HL-60/S4 treated with retinoic acid at 250 ng/mL for 4 days and 3 days (cell line): Measurements from ENCODE around the gene IFRD2.

Experiments
- in situ Hi-C: fragments of 300-500 bp; cut with MboI; formaldehyde crosslinking; loops from 2 replicates; pipeline ENCODE4 v1.7.0; 2022; ENCODE audit warnings: low sequenced_read_pairs

IFRD2 gene

DNA sequence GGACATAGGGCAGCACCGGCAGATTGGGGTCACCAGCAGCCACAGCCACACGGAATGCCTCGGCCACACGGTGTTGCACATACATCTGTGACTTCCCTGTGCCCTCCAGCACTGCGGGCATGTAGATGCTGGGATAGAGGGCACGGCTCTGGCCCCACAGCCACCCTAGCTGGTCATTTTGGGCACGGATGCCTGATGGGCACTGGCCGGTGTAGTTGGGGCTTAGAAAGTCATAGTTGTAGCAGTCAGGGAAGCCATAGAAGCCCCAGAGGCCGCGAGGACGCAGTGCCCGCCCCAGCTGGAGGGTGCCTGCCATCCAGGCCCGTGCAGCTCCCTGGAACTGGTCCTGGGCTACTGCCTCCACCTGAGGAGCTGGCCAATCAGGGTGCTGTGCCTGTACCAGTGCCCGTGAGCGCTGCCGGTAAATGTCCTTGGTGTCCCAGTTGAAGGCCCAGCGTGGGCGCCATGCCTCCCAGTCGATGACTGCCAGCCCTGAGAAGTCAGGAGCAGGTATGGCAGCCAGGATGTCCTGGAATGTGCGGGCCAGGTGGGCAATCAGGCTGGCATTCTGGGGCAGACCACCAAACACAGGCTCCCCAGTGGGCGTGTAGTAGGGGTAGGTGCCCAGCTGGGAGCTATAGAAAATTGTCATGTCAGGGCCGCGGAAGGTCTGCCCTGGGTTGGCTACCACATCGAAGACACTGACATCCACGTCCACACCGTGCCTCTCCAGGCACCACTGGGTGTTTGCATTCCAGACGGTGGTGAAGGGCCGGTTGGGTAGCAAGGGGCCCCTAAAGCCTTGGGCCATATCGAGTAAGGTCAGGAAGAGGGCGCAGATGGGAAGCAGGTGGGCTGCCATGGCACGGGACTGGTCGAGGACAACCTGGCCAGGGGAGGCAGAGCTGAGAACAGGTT lies 10.1 kb upstream of the IFRD2 start:
- in situ Hi-C loops = no loop called here

DNA sequence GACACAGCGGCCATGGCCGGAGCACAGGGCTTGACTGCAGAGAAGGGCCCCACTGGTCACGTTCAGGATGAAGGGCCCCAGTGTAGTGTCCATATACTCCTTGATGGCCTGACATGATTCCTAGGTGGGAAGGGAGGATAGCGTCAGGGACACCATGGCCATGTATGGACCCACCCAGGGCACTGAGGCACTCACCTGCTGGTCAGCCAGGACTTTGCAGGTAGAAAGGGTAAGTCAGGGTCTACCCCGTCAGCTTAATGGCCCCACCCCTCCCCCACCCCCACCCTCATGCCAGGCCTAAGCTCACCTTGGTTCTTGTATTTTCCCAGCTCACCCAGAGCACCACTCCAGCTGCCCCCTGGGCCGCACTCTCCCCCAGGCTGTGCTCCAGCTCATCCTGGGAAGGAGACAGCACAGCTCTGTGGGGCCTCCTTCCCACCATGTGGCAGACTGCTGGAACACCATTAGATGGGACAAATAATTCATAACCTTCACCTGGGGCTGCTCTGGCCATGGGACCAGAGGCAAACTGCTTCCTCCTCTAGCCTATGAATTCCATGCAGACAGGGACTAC lies 8.5 kb upstream of the IFRD2 start:
- in situ Hi-C loops = no loop called here

DNA sequence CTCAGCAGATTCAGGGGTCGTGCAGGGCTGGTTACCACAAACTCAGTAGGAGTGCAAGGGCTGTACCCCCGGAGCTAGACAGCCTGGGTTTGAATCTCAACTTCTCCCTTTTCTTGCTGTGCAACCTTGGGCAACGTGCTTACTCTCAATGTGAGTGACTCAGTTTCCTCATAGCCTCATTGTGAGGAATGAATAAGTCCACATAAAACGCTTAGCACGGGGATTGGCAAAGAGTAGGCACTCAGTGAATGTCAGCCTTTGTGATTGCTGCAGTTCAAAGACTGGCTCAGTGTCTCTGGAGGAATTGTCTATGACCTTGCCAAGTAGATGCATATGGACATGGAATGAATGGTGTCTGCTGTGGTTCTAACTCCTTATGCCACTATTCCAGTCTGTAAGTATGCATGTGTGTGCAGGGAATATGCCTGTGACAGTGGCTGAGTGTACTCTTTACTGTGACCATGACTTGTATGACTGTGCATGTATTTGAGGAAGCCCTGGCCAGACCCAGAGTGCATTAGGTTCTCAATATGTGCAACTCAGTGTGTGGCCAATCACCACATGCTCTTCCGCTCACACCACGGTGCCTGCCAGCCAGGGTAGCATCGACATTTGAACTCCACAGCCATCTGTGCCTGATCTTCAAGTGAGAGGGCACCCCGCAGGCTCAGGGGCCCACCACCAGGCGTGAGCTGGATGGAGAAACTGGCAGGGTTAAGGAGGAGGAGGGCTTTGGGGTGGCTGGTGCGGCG lies 7.9 kb upstream of the IFRD2 start:
- in situ Hi-C loops = no loop called here

DNA sequence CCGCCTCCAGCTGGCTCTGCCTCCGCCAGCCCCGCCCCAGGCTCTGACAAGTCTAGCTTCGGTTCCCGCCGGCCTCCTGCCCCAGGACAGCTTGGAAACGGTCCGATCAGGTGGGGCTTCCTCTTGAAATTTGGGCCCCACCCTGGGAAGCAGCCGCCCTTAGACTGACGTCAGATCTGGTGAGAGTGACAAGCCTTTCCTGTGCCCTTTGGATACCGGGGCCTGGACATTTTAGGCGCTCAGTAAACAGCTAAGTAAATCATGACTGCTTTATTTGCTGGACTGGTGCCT lies 7.4 kb upstream of the IFRD2 start:
- in situ Hi-C loops = no loop called here

DNA sequence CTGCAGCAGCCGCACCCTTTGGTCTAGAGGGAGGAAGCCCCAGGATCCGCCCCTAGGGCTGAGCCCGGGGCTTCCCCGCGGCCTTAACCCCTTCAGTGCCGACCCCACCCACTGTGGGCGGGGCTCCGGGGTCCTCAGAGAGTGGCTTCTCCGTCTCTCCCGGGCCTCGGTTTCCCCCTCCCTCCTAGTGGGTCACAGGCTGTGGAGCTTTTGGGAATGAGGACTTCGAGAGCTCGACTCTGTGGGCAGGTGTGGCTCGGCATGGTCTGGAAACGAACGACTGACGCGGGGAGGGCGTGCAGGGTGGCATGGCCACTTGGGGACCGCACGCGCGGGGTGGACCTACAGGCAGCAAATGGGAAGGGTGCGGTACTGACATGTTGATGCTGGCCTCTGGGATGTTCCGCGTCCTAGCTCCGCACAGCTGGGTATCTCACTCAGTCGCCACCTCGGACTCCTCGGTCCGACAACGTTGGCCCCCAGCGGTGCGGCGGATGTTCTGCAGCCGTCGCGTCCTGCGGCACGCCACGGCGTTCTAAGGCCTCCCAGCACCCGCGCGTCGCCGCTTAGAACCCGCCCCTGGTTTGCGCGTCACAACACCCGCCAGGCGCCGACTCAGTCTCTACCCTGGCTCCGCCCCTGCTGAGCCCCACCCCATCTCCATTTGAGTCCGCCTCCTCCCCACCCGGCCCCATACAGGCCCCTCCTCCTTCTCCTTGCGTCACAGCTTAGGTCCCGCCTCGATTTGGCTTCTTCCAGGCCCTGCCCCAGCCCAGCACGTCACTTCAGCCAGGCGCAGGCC lies 6.8 kb upstream of the IFRD2 start, which contains the start of the genes HYAL3 and NAA80:
HYAL3 (minus strand) TSS at position 570 of the 802 bp plus-strand sequence. CDS start 3,803 bp downstream, outside the sequence.
NAA80 (minus strand) TSS at position 570 of the 802 bp plus-strand sequence. CDS start 1,942 bp downstream, outside the sequence.
- in situ Hi-C loops = no loop called here

DNA sequence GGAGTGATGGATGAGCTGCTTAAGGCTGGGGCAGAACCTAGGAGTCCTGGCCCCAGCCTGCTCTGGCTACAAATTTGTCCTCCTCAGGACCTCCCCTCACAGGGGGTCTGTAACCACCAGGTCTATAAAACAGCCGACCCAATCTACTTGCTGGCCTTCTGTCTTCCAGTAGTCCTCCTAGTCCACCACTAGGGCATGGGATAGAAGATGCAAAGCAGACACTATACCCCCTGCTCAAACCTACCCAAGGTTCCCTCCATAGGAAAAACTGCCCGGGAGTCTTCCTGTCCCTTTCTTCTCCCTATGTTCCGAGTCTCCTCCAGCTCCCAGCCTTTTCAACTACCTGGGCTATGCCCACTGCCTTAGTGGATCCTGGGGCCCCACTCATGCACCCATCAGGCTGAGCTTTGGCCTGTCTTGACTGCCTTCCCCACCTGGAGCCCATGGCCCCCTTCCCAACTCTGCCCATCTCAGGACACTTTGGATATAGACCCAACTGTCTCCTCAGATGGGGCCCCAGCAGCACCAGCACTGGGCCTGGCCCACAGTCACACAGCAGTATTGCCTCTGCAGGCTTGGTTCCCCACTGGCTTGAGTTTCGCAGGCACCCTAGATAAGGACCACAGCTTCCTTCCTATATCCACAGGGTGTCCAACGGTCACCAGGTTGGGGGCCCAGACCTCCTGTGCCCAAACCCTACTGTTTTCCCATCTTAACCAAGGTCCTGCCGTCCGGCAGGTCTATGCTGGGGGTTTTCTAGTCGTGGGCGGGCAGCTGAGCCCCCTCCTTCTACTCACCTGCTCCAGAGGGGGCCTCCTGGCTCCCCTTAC lies 5.9 kb upstream of the IFRD2 start:
- in situ Hi-C loops = no loop called here

DNA sequence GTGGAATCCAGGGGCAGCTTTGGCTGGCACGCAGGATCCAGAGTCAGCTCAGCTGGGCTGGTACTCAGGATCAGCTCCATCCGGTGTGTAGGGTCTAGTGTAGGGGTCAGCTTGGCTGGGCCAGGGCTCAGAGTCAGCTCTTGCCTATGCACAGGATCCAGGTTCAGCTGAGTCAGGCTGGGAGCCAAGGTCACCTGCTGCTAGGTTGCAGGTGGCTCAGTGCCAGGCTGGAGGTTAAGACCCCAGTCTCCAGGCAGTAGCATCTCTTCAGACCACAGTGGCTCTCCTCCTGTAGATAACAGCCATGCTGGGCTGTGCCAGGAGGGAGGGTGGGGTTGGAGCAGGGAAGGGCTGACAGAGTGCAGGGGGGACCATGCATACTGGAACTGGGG lies 5.2 kb upstream of the IFRD2 start:
- in situ Hi-C loops = no loop called here

DNA sequence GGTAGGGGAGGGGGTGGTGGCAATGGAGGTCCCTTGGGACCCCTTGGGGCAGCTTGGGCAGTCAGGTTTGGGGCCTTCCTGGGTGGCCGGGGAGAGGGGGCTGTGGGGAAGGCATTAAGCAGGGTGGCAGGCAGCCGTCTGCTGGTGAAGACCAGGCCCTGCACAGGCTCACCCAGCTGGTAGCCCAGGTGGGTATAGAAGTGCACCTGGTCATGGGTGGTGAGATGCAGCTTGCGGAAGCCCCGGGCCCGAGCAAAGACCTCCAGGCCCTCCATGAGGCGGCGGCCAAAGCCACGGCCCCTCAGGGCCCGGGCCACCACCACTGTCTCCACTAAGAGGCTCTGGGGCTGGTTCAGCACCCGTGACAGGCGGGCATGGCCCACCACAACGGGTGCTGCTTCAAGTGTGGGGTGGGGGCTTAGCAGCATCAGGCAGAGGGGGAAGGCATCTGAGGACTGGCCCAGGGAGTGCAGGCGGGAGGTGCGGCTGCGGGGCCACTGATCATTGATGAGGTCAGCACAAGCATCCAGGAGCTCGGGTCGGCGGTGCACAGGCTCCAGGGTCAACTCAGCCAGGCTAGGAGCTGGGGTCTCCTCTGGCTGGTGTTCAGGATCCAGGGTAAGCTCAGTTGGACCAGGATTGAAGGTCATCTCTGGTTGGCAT lies 4.6 kb upstream of the IFRD2 start:
- in situ Hi-C loops = no loop called here

DNA sequence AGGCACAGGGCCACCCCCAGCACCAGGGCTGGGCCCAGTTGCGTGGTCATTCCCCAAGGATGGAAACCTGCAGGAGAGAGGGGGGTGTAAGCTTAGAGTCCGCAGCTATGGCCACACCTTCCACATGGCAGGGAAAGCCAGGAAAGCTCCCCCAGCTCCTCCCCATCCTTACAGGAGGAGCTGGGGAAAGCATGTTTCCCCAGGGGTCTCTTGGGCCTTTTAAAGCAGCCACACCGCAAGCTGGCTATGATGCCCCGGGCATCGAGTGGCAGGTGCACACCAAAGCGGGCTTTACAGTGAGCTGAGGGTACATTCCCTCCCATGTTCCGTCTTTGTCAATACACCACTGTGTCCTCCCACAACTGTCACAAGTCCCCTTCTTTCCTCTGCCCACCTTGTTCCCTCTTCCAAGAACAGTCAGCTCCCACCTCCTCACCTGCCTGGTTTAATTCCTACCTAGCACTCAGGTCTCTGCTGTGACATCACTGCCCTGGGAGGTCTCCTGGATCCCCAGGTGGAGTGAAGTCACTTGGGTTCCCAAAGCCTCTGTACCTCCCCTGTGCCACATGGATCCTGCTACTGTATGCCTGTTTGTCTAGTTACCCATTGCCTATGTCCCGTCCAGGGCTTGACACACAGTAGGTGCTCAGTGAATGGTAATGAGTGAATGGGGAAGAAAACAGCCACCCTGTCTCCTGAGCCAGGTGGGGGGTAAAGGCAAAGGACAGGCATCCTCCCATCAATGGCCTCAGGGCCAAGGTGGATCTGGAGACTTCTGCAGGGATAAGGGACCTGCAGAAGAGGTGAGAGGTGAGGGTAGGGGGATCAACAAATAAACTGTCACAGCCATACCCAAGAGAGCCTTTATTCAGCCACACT lies 3.6 kb upstream of the IFRD2 start:
- in situ Hi-C loops = no loop called here

DNA sequence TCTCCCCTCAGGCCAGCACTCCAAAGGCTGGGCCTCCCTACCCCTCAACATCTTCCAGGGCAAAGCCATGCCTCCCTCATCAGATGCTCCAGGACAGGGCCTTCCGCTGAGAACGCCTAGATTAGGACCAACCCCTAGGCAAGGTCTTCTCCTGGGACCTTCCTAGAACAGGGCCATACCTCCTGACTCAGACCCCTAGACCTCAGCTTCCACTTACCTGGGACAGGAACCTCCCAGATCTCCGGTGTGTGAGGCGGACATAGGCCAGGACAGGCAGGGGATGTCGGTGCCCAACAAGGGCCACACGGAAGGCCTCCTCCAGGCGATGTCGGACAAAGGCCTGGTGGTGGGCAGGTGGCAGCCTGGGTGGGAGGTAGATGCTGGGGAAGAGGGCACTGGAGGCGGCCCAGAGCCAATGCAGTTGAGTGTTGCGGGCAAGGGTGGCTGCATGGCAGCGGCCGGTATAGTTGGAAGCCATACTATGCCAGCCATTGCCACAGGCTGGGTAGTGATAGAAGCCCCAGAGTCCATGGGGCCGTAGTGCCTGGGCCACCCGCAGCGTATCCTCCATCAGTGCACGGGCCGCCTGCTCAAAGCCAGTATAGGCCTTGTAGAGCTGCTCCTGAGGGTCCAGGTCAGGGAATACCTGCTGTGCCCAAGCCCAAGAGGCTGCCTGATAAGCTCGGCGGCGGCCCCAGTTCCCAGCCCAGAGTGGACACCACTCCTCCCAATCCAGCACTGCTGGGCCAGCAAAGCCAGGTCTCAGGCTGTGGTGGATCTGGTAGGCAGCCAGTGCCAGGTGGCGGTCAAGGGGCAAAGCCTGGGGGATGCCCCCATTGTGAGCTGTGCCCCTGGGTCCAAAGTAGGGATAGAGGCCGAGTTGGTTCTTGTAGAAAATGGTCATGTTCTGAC lies 2.5 kb upstream of the IFRD2 start:
- in situ Hi-C loops = no loop called here

DNA sequence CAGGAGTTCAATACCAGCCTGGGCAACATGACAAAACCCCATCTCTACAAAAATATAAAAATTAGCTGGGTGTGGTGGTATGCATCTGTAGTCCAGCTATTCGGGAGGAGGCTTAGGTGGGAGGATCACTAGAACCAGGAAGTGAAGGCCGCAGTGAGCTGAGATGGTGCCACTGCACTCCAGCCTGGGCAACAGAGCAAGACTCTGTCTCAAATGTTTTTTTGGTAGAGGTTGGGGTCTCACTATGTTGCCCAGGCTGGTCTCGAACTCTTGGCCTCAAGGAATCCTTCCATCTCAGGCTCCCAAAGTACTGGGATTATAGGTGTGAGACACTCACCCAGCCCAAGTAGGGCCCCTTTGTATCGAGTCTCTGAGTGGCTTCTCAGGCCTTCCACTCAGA lies 1.9 kb upstream of the IFRD2 start:
- in situ Hi-C loops = no loop called here

DNA sequence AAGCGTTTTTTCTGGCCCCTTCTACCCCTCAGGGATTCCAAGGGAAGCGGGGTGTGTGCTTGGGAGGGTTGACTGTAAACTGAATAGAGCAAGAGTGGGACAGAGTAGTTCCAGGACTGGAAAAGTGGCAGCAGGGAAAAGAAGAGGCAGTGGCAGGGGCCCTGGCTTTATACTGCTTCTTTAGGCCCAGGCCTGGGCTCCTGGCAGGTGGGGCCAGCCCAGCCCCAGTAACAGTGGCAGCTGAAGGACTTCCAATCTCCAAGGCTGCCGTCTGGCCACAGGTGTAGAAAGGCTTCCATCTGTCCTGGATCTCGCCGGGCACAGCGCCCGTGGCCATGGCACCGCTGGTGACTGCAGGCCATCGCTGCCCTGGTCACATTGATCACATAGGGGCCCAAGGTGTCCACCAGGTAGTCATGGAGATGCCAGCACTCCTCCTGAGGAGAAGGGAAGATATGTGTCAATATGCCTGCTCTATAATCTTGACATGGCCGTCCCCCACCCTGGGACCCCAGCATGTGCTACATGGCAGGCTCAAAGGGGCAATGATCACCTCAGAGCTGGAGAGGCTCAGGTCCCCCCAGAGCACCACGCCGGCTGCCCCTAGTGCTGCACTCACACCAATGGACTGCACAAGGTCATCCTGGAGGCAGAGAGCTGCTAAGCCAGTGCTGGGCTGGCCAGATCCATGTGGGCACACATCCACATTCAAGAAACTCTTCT lies 1.0 kb upstream of the IFRD2 start:
- in situ Hi-C loops = no loop called here

DNA sequence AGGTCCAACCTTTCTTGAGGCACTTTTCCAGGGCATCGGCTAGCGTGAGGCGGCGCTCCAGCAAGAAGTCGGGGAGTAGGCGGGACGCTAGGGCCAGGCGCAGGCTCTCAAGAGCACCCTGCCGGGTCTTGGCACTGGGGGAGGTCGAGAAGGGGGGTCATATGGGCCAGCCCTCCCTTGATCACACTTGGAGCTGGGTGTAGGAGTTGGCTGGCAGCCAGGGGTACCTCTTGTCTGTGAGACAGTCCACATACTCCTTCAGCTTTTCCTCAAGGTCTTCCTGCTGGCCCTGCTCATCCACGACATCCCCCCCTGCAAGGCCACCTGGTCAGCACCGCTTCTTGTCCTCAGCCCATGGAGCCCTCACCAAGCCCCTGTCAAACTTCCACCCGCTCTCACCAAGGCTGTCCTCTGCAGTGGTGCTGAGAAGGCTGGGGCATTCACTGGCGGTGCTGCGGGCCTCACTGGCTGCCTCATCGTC lies 2.0 kb downstream of the IFRD2 start:
- in situ Hi-C loops = no loop called here

DNA sequence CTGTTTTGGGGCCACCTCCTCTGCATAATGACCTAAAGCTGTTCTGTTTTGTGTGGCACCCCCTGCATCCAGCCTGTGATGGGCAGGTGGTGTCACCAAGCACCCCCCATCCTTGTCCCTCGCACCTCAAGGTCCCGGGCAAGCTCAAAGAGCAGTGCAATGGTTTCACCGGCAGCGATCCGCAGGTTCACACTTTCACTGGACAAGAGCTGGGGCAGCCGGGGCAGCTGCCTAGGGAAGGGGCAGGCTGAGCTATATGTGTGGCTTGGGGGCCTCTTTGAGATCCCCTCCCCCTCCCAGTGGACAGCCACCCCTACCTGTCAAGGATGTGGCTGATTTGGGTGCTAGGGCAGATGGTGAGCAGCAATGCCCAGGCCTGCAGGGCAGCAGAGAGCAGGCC lies 3.1 kb downstream of the IFRD2 start:
- in situ Hi-C loops = no loop called here

DNA sequence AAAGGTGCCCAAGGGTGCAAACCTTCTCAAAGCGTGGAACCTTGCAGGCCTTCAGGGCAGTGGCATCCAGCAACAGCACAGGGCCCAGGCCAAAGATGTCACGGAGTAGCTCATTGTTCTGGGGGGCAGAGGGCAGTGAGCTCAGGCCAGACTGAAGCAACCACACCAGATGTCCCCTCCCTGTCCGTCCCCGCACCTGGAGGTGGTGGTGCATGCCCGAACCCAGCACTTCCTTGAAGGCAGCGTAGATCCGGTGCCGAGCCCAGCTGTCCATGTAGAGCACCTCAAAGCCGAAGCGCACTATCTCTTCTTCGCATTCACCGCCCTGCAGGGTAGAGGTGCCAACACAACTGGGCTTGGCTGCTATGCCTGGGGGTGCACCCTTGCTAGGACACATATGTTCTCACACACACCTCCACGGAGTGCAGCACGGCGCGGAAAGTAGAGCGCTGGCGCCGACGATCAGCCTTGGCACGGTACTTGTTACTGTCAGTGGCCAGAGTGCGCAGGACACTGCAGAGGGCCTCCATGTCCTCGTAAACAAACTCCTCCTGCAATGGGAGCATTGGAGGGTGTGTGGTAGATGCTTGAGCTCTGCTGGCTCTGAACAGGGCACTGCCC lies 3.7 kb downstream of the IFRD2 start:
- in situ Hi-C loops = no loop called here

DNA sequence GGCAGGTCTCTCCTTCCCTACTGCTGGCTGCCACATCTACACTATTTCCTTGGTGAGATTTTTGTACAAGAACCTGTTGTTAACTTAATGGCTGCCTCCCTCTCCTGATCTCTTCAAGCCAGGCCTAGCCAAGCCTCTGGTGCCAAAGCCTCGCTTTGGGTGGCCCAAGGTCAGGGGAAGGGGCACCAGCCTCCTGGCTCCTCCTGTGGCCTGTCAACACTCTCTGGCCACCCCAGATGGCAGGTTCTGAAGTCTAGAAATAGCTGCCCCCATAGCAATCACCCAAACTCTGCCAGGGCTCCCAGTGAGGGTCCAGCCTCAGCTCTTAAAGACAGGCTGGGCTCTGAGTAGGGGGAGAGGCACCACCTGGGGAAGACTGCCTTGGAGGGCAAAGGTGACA lies 5.0 kb downstream of the IFRD2 start:
- in situ Hi-C loops = no loop called here
